ENCODE data around the gene TMC3.
A peak's percentile ranks its signal among the peaks of the same experiment; 100 is the strongest.

TMC3 gene

DNA sequence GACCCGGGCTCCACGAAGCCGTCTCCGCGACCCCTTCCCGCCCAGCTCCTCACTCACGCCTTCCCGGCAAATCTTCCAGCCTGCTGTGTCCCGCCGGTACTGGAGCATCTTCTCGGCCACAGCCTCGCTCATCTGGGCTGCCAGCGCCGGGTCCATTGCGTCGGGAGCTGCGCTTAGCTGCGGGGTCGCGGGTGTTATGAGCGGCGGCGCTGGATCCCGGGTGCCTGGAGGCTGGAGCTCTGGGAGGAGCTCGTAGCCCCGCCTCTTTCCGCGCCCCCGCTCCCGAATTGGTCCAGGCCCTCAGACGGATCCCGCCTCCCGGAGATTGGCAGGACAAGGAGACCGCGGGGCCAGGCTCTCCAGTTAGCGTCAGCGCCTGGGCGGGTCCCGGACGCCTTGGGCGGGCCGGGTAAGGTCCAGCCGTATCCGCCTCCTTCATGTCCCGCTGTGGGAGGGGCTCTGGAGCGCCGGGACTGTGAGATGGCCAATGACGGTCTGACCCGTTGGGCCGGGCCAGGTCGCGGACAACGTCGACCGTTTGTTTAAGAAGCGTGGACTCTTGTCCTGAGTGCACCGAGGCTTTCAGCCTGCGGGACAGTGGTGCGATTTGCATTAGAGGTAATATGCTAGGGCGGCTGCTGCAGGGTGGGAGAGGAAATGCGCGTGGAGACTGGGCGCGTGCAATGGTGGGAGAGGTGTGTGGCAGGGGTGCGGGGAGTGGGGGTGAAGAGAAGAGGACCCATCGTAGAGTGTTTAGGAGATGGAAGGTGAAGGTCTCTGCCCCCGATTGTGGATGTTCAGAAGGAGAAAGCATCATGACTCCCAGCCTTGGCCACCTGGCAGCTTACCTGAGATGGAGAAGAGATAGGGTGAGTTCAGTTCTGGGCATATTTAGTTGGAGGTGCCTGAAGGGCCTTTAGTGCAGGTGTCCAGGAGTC is 49.8 kb downstream of the TMC3 start, which contains the start of gene STARD5:
TSS of gene STARD5 (minus strand) at position 198 of the 938 bp plus-strand sequence. CDS start at position 156, 42 bp downstream.
- DNase-seq (ENCODE audit: low read depth in 2 of 3, low spot score in 1 of 3), result peak; percentile 93 to 98 (median 95)

DNA sequence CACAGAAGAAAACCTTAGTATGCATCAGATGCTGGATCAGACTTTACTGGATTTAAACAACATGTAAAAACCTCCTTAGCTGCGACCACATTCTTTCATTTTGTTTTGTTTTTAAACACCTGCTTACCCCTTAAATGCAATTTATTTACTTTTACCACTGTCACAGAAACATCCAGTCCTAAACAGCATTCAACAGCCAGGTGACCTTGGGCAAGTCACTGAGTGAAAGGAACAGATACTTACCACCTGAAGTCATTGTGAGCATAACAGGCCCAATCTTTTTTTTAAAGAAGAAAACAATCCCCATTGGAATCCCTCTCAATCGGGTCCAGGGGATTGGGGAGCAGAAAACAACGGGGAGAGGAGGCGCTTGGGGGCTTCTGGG is 50.5 kb downstream of the TMC3 start:
- DNase-seq (ENCODE audit: low read depth in 2 of 3, low spot score in 1 of 3), result no peak

DNA sequence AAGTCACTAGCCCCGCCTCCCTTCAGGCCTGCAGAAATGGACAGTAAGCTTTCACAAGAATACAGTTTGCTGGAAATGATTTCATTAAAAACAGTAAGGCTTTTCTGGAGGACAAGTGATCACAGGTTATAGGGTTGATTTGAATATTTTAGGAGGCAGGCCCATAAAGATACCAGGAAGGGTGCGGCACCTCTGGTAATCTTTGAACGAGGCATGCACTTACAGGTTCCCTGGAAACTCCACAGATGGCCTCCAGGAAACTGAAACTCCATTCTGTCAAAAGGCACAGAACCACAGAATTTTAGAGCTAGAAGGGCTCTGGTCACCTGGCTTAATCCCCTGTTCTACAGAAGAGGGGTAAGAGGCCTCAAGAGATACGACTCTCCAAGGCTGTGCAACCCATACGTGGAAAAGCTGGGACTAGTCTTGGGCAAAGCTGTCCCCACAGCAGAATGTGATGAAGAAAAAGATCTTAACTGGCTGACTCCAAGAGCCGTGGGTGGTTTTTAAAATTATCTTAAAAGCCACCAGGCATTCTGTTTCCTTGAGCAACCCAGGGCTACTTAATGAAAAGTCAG is 51.2 kb downstream of the TMC3 start:
- no peak for DNase-seq (ENCODE audit: low read depth in 2 of 3, low spot score in 1 of 3)

DNA sequence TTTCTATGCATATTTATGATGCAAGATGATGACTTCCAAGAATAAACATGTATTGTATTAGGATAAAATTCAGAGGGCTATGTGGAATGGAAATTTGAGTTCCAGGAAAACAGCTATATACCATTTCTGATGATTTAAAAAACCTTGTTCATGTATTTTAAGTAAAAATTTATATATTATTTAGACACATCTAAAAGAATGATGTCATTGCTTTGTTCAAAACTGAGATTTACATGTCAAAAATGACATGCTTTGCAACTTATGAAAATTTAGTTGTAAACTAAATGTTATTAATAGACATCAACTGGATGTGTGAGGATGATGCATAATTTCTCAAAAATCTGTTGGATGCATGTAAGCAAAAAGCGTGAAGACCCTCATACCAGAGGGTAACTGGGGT is 52.3 kb downstream of the TMC3 start:
- DNase-seq (ENCODE audit: low read depth in 2 of 3, low spot score in 1 of 3), result no peak

DNA sequence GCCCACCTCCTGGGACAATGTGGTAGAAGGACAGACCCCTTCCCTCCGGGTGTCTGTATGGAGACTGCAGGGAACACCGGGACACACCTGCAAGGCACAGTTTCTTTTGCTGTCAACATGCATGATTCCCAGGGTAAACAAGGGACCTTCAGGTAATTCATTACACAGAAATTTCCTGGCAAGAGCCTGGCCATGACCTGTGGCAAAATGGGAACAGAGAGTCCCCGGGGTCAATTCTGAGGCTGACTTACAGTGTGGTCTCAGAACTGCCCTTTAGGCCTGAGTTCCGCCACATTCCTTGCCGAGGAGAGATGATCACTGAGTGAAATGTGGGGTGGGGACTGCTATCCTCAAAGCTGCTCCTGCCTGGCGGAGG is 56.4 kb downstream of the TMC3 start:
- no peak for DNase-seq (ENCODE audit: low read depth in 2 of 3, low spot score in 1 of 3)

DNA sequence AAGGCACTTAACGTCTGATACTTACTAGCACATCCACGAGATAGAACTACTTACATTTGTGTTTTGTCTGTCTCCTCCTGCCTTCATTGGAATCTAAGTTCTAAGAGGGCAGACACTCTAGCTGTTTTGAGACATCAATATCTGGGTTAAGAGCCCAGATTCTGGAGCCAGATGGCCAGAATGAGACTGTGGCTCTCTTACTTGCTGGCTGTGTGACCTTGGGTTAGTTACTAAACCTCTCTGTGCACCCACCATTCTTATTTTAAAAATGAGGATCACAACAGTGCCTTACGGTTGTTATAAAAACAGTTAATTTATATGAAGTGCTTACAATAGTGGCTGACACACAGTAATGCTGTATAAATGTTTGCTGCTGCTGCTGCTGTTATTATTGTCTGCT is 57.7 kb downstream of the TMC3 start:
- no peak for DNase-seq (ENCODE audit: low read depth in 2 of 3, low spot score in 1 of 3)

DNA sequence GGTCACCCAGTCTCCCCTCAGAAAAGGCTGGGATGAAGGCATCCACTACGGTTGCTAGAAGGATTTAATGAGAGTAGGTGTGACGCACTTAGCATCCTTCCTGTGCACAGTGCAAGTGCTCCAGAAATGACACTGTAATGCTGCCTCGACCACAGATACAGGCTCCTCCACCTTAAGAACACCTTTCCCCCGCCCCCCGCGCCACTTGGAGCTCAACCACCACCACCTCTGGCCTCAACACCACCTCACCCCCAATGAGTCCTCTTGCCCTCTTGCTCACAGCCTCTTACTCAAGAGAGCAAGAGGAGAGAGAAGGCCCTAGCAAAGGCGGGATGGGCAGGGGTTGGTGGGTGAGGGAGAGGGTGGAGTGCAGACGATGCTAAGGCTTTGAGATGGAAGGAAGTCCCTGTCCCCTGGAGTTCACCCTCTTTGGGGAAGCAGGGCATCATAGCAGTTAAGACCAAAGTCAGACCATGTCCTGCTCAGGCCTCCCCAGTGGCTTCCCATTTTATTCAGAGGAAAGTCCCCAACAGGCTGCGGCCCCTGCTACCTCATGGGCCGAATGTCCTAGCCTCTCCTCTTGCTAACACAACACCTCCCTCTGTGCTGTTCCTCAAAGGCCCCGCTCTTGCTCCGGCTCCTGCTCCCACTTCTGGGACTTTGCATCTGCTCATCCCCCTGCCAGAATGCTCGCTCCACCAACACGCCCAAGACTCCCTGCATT is 58.4 kb downstream of the TMC3 start:
- DNase-seq (ENCODE audit: low read depth in 2 of 3, low spot score in 1 of 3), result no peak

DNA sequence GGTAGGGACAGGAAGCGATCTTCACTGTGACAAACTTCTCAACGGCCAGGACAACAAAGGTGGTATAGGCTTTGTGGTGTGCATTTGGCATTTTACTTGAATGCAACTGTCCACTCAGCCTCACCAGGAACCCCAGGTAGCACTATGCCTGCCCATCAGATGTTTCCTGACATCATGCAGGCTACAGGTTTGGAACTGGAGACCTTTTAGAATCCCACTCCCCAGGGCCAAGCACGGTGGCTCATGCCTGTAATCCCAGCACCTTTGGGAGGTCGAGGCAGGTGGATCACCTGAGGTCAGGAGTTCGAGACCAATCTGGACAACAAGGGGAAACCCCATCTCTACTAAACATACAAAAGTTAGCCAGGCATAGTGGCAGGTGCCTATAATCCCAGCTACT is 59.6 kb downstream of the TMC3 start:
- DNase-seq (ENCODE audit: low read depth in 2 of 3, low spot score in 1 of 3), result no peak

DNA sequence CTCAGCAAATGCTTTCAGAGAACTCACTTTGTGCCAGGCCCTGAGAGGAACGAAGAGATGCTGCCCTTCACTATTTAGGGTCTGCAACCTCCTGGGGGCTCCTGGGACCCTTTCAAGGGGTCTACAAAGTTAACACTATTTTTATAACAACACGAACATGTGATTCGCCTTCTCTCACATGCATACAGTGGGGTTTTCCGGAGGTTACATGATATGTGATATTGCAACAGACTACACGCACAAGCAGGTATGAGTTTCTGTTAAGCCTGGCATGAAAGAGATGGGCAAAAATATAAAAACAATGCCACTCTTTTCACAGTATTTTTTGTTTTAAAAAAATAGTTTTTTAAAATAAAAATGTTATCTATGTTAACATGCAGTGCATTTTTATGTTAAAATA is 60.3 kb downstream of the TMC3 start:
- DNase-seq (ENCODE audit: low read depth in 2 of 3, low spot score in 1 of 3), result no peak

DNA sequence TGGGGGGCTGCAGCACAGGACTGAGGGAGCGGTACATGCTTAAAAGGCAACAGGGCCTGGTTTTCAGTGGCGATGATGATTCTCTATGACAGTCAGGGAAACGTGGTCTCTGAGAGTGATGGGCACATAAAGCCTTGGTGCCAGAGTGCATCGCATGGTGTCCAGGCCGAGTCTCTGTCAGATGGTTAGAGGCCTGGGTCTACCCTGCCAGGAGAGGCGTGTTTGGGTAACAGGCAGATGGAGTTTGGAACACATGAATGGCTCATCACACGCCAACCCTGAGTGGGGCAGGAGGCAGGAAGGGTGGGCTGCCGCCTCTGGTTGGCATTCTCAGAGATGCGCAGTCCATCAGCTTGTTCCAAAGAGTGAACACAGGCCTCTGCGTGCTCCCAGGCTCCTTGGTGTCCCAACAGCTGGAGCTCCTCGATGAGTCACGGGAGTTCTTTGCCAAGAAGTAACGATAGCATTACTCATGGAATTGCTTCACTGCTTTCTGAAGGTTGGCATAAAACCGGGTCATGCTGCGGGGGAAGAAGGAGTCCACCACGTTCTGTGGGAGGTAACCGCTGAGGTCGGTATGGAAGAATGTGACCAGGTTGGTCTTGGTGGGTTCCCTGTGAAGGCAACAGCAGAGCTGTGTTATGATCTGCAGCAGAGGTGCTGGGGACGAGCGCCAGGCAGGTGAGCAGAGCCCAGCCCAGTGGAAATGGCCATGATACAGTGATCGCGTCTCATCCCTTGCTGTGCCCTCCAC is 61.0 kb downstream of the TMC3 start:
- DNase-seq (ENCODE audit: low read depth in 2 of 3, low spot score in 1 of 3), result no peak

DNA sequence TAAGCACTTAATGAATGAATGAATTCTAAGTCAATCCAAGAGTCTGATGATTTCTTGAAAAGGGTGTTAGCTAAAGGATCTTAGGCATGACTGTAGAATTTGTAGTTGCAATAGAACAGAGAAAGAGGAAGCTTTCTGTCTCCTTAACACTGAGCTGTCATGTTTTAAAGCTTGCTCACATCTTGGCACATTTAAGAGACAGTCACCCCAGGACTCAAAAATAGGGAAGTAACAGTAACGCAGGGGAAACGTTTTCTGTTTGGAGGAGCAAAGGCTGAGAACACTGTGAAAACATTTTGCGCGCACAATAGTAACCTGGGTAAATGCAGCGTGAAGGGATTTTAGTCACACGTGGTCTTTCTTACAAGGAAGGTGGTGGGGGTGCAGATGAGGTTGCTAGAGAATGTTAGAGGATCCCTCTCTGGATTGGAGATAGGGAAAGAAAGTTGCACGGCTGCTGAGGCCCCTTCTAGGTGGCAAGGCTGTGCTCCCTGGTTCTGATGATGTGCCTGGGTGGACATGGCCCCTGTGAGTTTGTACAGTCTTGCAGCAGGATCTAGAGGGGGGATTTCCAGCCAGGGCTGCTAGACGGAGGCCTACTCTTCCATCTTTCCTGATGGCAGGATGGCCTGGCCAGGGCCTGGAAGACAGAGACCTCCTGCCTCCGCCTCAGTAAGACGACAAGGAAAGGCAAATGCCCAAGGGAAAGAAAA is 62.1 kb downstream of the TMC3 start:
- no peak for DNase-seq (ENCODE audit: low read depth in 2 of 3, low spot score in 1 of 3)

DNA sequence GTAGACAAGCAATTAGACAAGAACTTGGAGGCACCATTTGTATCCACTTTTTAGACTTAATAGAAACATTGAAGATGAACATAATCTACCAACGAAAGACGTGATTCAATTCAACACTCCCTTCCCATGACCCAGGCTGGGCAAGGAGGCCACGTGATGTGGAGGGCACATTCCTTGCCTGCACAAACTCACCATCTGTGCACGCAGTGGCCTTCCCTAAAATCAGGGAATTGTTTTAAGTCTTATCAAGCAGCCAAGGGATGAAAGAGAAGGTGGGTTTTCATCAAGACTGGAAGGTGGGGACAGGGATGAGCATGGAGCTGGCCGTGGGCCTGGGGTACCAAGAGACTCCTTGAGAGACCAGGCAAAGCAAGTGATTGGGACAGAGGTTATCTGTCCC is 63.5 kb downstream of the TMC3 start:
- DNase-seq (ENCODE audit: low read depth in 2 of 3, low spot score in 1 of 3), result no peak

DNA sequence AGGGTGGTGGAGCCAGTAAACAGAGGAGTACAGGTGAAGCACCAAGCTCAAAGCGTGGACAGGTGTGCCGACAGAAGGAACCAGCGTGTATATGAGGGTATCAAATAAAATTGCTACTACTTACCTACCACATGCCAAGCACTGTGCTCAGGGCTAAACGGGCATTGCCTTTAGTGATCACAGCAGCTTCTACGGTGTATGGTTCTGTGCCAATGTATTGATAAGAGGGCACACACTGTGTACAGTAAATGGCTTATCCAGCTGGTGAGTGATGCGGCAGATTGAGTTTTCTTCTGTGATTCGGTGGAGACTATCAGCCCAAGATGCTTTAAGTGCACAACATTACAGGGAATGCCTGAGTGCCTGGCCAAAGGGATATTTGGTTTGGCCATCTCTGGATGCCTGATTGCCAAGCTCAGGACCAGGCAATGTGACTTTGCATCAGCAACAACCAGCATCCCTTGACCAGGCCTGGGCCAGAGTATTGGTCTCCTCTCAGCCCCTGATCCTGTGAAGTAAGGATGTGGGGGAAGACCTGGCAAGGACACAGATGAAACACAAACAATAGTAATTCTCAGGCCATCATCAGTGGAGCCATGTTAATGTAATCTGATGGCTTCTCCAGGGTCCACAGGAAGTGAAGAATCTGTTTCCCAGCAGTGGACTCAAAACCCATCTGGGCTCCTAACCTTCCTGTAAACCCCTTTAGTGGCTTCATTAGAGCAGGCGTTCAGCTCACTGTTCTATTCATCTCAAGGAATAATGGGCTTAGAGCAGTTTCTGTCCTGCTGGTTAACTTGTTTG is 64.2 kb downstream of the TMC3 start:
- no peak for DNase-seq (ENCODE audit: low read depth in 2 of 3, low spot score in 1 of 3)

DNA sequence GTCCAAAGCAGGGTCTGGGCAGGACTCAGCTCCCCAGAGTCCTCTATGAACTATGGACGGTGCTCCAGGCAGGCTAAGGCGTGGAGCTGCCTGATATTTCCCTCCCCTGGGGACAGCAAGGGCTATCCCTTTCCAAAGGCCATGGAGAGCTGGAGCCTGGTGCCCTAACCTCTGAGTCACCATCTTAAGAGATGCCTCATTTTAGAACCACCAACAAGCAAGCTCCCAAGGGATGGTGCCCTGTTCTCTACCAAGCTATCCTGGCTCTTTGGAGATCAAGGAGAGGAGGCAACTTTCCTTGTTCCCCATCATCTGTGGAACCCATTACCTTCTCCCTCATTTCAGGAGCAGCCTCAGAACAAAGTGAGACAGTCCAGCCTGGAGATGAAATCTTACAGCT is 65.8 kb downstream of the TMC3 start:
- no peak for DNase-seq (ENCODE audit: low read depth in 2 of 3, low spot score in 1 of 3)

DNA sequence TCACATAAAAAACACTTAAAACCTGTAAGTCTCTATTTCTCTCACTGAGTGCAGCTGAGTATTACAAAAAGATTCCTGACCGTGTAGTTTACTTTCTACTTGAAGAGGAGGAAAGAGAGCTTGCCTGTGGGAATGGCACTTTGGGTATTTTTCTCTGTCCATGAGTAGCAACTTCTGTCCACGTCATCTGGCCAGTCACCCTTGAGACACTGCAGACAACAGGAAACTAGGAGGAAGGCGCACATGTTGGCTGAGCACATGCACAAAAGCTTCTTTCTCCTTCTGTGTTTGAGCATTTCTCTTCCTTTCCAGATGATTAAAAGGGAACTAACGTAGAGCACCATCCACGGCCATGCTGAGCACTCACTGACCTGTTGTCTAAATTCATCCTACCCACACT is 69.8 kb downstream of the TMC3 start:
- no peak for DNase-seq (ENCODE audit: low read depth in 2 of 3, low spot score in 1 of 3)

DNA sequence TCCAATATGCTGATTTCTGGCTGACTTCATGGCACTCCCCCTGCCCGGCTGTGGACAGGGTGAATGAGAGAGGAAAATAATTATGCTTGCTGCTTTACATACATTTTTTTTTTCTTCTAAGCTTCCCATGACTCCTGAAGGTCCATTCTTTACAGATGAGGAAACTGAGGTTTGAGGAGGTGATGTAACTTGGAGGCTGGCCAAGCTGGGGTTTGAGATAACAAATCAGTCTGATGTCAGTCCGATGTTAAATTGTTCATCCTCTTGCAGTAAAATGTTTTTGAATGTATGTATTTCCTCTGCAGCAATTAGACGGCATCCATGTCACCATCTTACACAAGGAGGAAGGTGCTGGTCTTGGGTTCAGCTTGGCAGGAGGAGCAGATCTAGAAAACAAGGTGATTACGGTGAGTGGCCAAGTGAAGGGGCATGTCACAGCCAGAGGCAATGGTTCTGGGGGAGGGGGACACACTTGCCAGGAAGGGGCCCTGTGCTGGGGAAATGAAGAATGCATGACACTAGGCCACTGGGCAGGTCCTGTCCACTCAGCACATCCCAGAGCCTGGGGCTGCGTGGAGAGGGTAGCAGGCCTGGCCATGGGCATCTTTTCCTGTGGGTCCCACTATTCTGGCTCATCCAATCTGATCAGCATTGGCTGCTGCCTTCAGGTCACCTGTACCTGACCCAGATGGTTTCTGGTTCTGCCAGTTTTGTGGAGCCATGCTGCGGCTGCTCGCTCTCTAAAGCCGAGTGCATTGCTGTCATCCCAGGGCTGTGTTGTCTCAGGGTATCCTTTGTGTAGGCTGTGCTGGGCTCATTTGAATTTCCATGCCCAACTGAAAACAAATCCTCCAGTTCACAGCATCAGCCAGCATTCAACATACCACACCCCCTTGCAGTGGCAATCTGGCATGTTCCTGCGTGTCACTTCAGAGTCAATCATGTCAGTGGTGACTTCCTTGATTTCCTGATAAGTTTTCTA is 70.5 kb downstream of the TMC3 start:
- no peak for DNase-seq (ENCODE audit: low read depth in 2 of 3, low spot score in 1 of 3)

DNA sequence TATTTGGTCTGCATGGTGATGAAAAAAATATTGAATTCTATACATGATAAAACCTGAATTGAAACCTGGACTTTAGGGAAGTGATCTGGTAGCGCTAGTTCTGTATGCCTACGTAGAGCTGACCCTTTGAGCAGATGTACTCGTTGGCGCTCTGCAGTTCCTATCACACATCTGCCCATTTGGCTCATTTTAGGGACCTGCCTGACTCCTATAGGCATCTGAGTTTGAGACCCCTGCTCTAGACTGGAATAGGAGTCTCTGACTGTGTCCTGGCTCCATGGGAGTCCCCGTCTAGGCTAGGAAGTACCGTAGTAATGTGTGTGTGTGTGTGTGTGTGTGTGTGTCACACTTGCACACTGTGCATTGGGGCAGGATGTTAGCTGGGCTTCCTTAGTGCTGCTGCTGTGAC is 71.3 kb downstream of the TMC3 start:
- no peak for DNase-seq (ENCODE audit: low read depth in 2 of 3, low spot score in 1 of 3)

DNA sequence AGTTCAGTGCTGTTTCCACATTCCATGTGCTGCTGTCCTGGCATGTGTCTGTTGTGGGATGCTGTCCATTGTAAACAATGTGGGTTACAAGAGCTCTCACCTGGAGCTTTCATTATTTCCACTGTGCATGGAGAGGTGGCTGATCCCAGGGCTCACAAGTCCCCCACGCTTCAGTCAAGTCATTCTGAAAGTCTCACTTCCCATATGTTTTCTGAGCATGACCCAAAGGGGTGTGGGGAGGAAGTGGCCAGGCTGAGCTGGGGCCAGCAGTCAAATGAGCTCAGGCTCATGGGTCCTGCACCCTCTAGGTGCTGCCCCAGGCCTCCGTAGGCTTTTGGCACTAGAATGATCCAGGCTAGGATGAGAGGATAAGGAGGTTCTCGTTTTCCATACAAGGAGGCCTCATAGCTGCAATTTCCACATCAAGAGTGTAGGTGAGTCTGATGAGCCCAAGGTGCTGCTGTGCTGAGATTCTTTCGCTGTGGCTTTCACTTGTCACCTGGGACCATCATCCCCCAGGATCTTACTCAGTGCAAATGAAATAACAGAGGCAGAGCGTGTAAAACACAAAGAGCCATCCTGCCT is 72.1 kb downstream of the TMC3 start:
- DNase-seq (ENCODE audit: low read depth in 2 of 3, low spot score in 1 of 3), result peak in 1 of 3 donors; percentile 24

Measured in stimulated activated CD4-positive, alpha-beta T cell treated with anti-CD3 and anti-CD28 coated beads, Interleukin-12 subunit alpha, Interleukin-12 subunit beta, amount 100 ng/mL, for 48 hours (primary cell).